DMS114 treated with DMSO at 0.1 percent for 48 hours (cell line): ENCODE measurements around the gene RFPL2.
"Not testable (repeated sequence)": the region's sequence is repeated elsewhere in the genome, so short reads cannot be mapped to it uniquely, and the experiment has no call there.

Experiments used
- DNase-seq: peaks from one replicate; lab custom pipeline; 2025; ENCODE audit not compliant: unreplicated experiment; lab: John Stamatoyannopoulos, UW

The RFPL2 gene

DNA sequence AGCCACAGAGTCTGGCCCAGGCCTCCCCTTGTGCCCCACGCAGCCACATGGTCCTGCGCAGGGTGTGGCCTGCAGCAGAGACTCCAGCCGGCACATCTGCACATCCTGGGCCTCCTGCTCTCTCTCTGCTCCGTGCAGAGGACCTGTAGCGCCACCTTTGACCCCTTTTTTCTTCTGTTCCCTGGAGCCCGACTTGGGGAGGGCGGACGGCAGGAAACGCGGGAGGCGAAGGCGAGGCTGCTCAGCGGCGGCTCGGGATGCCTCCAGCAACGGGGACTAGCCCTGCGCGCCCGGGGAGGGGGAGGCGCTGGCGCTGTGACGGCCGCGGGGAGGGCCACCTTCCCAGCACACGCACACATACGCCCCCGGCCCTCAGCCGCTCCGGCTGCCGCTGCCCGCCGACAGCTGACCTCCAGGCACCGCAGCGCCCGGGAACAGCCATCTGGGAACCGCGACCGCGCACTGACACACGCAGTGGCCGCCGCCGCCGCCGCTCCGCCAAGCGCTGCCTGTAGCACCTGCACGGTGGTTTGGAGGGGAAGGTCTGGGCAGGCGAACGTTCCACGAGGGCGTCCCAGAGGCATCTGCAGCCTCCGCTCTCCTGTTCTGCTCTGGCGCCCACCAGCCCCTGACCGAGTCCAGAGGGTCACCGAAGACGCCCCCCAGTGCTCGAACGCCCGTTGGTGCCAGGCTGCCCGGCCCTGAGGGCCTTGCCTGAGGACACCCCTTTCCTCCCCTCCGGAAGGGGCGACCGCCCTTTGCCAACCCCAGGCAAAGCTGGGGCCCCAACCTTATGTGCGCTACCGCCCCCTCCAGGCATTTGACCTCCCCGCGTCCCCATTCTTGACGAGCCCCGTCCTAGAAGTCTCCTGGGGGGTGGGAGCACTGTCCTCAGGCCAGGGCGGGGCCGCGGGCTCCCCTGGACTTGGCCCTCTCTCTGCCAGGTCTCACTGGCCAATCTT is 28.9 kb downstream of the RFPL2 start:
- no peak for DNase-seq

DNA sequence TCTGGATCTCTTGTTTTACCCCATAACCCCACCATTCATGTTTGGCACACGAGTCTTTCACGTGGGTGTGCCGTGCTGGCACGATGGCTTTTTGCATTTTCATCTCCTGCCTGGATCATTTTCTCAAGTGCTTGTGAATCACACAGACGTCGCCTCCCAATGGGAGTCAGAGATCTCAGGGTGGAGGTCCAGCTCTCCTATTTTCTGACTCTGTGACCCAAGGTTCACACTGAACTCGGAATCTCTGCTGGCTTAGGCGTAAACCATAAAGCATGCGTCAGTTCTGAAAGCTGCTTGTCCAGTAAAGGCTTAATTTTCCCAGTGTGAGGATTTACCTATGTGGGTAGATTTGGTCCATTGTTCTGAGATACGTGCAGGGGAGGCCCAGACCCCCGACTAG is 29.8 kb downstream of the RFPL2 start:
- DNase-seq, result no peak

DNA sequence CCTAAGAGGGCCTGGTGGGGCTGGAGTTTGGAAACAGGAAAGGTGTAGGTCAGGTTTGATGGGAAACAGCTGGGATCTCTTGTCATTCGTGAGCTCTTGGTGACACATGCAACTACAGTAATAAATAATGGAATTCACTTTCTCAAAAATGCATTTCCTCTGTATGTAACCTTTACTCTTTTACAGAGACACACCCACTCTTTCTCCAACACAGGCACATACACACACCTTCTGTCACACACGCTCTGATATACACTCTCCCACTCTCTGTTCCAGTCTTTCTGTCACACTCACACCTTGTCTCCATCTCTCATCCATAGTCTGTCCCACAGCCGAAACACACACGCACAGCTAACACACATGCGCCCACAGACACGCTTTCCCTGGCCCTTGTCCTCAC is 39.2 kb downstream of the RFPL2 start:
- no peak for DNase-seq

DNA sequence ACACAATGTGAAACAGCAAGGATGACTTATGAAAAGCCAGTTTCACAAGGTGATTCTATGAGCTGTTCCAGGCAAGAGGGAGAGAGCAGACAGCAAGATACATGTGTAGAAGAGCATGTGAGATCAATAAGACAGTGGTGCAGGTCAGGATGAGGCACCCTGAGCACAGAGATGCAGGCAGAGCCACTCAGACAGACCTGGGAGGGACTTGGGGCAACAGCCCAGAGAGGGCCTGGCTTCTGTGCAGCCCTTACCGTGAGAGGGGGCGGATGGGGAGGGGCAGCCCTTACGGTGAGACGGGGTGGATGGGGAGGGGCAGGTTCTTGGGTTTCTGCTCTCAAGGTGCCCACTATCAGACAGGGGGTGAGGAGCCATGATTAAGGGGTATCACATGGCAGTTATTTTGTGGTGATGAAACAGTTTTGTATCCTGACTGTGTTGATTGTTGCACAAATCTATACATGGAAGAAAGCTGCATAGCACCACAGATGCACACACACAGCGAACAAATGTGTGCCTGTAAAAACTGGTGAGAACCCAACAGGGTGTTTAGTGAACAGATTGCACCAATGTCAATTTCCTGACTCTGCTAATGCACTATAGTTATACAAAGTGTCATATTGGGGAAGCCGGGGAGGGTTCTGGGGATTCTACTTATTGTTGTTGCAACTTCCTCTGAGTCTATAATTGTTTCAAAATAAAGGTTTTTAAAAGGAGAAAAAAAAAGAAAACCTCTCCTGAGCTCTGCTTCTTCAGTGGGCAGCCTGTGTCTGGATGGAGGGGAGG is 40.6 kb downstream of the RFPL2 start:
- DNase-seq, result no peak

DNA sequence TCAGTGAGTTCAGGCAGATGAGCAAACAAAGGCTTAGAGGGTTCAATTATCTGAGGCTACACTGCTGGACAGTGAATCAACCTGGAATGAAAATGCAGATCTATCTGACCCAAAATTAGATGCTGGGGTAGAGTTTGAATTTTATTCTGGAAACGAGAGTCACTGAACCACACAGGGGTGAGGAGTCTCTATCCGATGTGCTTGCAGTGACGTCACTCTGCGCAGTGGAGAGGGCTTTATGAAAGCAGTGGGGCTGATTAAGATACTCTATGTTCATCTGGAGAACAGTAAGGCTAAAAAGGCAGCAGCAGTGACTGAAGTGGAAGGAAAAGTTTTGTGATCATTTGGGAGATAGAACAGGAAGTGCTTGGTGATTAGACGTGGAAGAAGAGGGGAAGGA is 44.5 kb downstream of the RFPL2 start:
- not testable (repeated sequence) for DNase-seq

DNA sequence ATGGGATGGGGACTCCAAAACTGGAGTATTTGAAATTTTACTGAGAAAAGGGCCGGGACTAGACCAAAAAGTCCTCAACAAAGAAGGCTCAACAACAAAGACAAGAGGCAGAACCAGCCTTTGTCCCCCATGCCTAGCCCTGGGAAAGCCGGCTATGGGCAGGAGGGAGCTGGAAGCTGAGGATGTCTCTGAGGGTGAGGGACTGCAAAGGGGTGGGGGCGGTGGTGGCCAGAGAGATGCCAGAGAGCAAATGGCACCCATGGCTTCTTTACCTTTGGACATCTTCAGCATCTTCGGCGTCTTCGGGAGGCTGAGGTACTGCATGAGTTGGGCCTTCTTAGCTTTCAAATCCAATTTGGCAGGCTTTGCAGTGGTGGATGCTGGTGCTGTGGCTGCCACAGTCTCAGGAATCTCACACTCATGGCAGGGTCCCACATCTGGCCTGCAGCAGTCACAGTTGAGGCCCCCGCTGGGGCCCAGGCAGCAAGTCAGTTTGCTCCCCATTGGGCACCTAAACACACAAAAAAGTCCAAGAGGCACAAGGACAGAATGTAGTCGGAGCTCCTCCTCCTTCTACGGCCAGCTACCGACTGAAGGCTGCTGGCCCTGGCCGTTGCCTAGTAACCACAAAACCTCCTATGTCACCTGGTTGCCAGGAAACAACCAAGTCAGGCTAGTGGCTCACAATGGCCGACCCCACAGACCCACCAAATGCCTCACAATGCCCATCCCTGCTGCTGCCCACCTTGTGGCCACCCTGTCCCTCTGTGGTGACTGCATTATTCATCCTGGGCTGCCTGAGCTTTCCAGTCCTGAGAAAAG is 46.0 kb downstream of the RFPL2 start, which contains the start of gene C22orf42:
Gene C22orf42 (minus strand): TSS at position 592 of the 822 bp plus-strand sequence. CDS start 88 bp downstream, at position 504.
- no peak for DNase-seq

DNA sequence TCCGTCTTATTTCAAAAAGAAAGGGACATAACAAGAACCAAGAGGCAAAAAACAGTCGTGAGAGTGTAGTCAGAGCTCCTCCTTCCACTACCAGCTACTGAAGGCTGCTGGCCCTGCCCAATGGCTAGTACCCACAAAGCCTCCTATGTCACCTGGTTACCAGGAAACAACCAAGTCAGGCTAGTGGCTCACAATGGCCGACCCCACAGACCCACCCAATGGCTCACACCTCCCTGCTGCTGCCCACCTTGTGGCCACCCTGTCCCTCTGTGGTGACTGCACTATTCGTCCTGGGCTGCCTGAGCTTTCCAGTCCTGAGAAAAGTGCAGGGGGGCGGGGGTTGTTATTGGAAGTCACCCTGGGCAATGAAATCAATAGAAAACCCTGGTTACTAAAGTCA is 47.2 kb downstream of the RFPL2 start:
- not testable (repeated sequence) for DNase-seq

DNA sequence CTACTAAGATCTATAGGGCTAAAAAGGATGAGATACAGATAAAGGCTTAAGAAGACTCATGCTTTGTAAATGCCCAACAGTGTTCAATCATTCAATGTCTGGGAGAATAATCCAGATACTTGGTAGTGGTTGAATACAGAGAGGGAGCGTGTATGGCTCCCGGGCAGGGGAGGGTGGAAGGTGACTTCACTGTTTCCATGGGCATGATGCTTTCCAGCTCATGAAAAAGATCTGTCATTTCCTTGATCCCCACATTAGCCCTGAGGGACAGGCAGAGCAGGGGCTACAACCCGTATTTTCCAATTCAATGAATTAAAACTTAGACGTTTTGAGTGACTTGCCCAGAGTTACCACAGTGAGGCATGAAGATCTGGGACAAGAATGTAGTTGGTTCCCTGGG is 50.1 kb downstream of the RFPL2 start:
- not testable (repeated sequence) for DNase-seq

DNA sequence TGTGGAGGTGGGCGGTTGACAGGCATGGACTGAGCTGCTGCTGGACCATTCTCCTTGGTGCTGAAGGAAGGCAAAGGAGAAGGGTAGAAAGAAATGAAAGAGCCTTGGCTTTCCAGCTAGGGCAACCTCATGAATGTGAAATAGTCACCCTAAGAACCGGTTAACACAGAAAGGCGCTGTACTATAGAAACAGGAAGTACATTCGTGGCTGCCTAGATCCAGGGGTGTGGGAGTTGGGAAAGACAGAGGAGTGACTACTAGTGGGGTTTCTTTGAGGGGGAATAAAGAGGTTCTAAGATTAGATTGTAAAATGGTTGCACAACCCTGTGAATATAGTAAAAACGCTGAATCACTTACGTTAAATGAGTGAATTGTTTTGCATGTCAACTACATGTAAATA is 53.2 kb downstream of the RFPL2 start:
- not testable (repeated sequence) for DNase-seq

DNA sequence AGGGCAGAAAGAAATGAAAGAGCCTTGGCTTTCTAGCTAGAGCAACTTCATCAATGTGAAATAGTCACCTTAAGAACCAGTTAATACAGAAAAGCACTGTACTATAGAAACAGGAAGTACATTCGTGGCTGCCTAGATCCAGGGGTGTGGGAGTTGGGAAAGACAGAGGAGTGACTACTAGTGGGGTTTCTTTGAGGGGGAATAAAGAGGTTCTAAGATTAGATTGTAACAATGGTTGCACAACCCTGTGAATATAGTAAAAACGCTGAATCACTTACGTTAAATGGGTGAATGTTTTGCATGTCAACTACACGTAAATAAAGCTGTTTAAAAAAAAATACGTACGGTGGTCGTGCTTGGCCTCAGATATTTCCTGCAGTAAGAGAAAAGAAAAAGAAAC is 54.2 kb downstream of the RFPL2 start:
- DNase-seq, result not testable (repeated sequence)

DNA sequence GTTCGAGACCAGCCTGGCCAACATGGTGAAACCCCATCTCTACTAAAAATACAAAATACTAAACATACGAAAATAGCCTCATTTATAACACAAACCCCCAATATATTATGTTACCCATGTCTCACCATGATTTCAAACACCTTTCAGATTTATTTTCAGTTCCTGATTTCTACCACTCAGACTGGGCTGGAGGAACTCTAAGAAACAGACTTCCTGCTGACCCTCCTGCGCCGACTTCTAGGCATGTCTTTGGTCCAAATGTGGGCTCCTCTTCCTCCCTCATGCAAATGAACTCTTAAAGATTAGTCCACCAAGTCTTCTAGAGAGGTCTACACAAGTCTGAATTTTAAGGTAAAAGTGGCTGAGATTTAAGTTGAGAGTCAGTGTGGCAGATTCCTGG is 56.5 kb downstream of the RFPL2 start:
- not testable (repeated sequence) for DNase-seq

DNA sequence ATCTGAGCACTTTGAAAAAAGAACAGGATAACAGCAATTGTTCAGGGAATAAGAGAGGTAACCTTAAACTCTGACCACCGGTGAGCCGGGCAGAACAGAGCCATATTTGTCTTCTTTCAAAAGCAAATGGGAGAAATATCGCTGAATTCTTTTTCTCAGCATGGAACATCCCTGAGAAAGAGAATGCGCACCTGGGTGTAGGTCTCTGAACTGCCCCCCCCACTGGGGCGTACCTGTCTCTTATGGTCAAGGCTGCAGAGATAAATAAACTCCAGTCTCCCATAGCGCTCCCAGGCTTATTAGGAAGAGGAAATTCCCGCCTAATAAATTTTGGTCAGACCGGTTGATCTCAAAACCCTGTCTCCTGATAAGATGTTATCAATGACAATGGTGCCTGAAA is 57.7 kb downstream of the RFPL2 start:
- DNase-seq, result not testable (repeated sequence)

DNA sequence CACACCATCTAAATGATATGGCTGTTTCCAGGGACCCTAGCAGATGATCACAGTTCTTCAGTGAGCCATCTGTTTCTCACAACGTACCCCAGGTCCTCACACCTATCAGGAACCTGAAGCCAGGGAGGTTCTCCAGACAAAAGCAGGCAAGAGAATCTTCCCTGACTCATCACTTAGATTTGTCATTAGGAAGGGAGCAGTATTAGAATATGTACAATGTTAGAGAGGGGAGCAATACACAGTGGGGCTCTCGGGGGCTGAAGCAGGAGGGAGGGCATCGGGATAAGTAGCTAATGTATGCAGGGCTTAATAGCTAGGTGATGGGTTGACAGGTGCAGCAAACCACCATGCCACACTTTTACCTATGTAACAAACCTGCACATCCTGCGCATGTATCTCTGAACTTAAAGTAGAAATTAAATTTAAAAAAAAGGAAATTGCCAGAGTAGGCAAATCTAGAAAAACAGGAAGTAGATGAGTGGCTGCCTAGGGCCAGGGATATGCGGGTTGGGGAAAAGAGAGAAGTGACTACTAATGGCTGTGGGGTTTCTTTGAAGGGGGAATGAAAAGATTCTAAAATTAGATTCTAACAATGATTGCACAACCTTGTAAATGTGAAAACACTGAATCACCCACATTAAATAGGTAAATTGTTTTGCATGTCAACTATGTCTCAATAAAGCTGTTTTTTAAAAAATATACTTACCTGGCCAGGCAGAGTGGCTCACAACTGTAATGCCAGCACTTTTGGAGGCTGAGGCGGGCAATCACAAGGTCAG is 60.2 kb downstream of the RFPL2 start:
- DNase-seq, result no peak

DNA sequence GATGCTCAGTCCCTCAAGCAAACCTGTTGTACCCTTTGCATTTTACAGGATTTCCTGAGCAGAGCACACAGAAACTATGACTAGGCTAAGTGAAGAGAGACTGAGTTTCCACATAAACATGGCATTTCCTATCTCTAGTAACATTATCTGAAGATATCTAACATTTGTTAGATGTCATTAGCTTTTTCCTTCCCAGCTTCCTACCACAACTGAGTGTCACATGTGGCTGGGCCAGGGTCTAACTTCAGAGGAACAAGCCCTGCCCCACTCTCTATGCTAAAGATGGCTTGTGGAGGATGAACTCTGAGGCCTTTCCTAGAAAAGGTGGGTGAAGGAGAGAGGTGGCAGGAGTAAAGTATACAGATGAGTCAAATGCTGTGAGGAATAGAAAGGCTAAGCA is 62.3 kb downstream of the RFPL2 start:
- DNase-seq, result no peak

DNA sequence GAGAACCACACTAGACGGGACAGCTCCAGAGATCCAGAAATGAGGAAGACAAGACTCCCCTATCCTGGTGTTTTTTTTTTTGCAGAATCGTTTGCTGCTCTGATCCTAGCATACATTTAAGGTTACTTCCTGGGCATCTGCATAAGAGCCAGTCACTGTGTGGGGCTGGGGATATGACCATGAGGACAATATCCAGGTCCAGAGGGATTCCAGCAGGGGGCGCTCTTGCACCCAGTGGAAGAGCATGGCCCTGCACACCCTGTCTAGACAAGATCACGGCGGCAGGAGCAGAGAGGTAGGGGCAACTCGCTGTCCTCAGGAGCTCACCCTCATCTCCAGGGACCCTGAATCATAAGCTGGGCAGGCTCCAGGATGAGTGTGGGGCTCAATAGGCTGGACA is 64.2 kb downstream of the RFPL2 start:
- not testable (repeated sequence) for DNase-seq
